Esophagus muscularis mucosa (tissue), 4 donors: Measurements from ENCODE around the gene GANC. TPM values are rescaled to one million over a fixed set of nuclear protein-coding genes. Genes with fewer than 3 reads are reported as not detected.

ENCODE experiments used
- DNase-seq: peaks from one replicate; pipeline ENCODE4 v3.0.0-alpha.2; 2017; ENCODE audit errors: extremely low spot score
- H3K27ac ChIP-seq, 4 donors: fragments of 200-600 bp; sonication (generic); replicated peaks in 1 of 4; 1 replicate in 3 of 4; 2 replicates in 1 of 4; pipeline ENCODE4 v1.5.1; 2016 to 2019; ENCODE audit warnings: mild to moderate bottlenecking in 1 of 4
- H3K27me3 ChIP-seq, 4 donors: fragments of 200-600 bp; sonication (generic); one replicate each; pipeline versions ENCODE4 v1.5.1 to v1.6.0; 2016 to 2019
- H3K36me3 ChIP-seq, 4 donors: fragments of 200-600 bp; sonication (generic); one replicate each; pipeline ENCODE4 v1.5.1; 2016 to 2019
- H3K4me1 ChIP-seq, 4 donors: fragments of 200-600 bp; sonication (generic); one replicate each; pipeline ENCODE4 v1.5.1; 2016 to 2019
- H3K4me3 ChIP-seq, 4 donors: fragments of 200-600 bp; sonication (generic); 1 replicate in 2 of 4; 2 replicates in 2 of 4; pipeline ENCODE4 v1.5.1; 2016 to 2019; ENCODE audit warnings: mild to moderate bottlenecking in 4 of 4, moderate library complexity in 1 of 4
- H3K9me3 ChIP-seq, 4 donors: fragments of 200-600 bp; sonication (generic); 1 replicate in 3 of 4; 2 replicates in 1 of 4; pipeline ENCODE4 v1.5.1; 2016 to 2019
- CTCF ChIP-seq, 3 experiments: fragments of 200-600 bp in 2 of 3; fragments of 450-650 bp in 1 of 3; sonication (generic) in 2 of 3; IDR thresholded peaks; one replicate each; pipeline ENCODE4 v1.5.1; 2017 to 2019; ENCODE audit warnings: antibody characterized with exemption in 3 of 3, mild to moderate bottlenecking in 2 of 3, moderate library complexity in 1 of 3
- EP300 ChIP-seq: sonication (generic); formaldehyde crosslinking; IDR thresholded peaks from one replicate; pipeline ENCODE4 v1.6.1; 2017; ENCODE audit warnings: antibody characterized with exemption
- POLR2A ChIP-seq: fragments of 450-650 bp; IDR thresholded peaks from one replicate; pipeline ENCODE4 v1.6.1; 2017; ENCODE audit warnings: antibody characterized with exemption, moderate library complexity, mild to moderate bottlenecking, low read depth
- POLR2AphosphoS5 ChIP-seq, 2 donors: sonication (generic); formaldehyde crosslinking; IDR thresholded peaks; one replicate each; pipeline ENCODE4 v1.6.1; 2017; ENCODE audit warnings: antibody characterized with exemption in 2 of 2
- WGBS: methylation state at CpG from one replicate; pipeline ENCODE4 v1.1.5; 2018; 5-methylcytosine and 5-hydroxymethylcytosine counted together
- intact Hi-C: fragments of 100-400 bp; cut with DNase I; formaldehyde crosslinking; loops from one replicate; pipeline ENCODE4 v1.15.1; 2023
- total RNA-seq, 4 donors: library from RNA; depleted of rRNA; stranded (reverse); fragments of >200 nt; gene quantifications; one replicate each; pipeline versions ENCODE4 v1.1.0 to v1.2.1, GENCODE V29; 2016

Gene GANC
- total RNA-seq, 4 donors from 2014 or later = 12.2 to 22.7 (median 17.7) TPM

DNA sequence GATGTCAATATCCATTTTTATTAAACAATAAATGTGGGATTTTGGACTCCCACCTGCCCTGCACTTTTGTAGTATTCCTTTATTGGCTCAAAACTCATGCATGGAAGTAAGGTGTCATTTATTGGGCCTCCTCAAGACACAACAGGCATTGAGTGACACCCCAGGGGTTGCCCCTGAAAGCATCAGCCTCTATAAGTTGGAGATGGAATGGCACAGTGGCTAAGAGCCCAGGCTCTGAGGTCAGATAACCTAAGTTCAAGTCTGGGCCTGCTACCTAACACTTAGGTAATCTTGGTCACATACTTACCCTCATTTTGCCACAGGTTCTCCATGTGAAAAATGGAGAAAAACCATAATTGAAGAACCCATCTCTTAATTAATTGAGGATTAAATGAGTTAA is 90.9 kb downstream of the GANC start:
- TF ChIP-seq POLR2AphosphoS5 (IDR thresholded peaks at IDR 0.05) (no peak), CTCF (IDR thresholded peaks at IDR 0.05) (no peak), POLR2A (no peak), EP300 (no peak)
- Histone ChIP-seq H3K4me3 (no peak overlapping the region), H3K27ac (no peak overlapping the region), H3K36me3 (peaks cover 0 to 11% (median 4%) of the 10 kb centered on the region in 4 donors), H3K4me1 (peaks cover 0 to 4% (median 0%) of the 10 kb centered on the region in 4 donors), H3K27me3 (no peaks in the 10 kb centered on the region), H3K9me3 (no peaks in the 10 kb centered on the region)
- DNase-seq = no peak
- intact Hi-C loops = no loop called here

- intact Hi-C loops = no loop called here
- 47% methylated on average over 1 of the region's 1 CpG for WGBS
- no peak for DNase-seq
- H3K27ac ChIP-seq = no peak overlapping the region
- TF ChIP-seq EP300 (no peak), POLR2A (no peak), POLR2AphosphoS5 (IDR thresholded peaks at IDR 0.05) (no peak), CTCF (IDR thresholded peaks at IDR 0.05) (no peak)
- no peak overlapping the region for H3K4me3 ChIP-seq
- H3K27me3 ChIP-seq = no peaks in the 10 kb centered on the region
- no peaks in the 10 kb centered on the region for H3K9me3 ChIP-seq
- H3K36me3 ChIP-seq = peaks cover 0 to 7% (median 4%) of the 10 kb centered on the region in 4 donors
- peaks cover 0 to 4% (median 0%) of the 10 kb centered on the region in 4 donors for H3K4me1 ChIP-seq
These were observed 91.5 kb downstream of the GANC start for GRCh38 chr15:42364529-42364928.

DNA sequence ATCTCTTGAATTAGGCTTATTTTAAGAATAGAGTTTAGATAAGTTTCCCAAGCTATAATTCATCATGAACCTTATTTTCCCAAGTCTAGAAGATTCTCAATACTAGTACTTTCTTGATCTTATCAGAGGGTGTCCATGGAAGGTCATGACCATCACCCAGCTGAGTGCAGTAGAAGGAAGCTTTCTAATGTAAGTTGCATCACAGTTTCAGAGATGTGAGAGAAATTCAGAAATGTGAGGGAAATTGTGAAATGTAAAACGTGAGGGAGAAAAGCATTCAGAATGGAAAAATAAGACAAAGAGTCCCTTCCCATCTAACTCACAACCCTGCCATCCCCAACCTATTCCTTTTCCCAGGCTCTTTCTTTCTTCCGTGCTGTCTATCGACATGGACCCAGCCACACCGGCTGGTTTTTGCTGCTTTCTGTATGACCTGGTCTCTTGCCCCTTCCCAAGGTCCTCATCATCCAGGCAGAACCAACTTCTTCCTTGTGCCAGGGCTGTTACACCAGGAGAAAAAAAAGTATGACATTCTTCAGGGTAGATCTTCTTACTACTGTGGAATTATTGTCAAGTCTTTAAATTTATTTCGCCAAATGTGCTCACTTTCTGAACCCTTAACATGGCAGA is 93.0 kb downstream of the GANC start:
- no peak for DNase-seq
- Histone ChIP-seq H3K4me3 (no peak overlapping the region), H3K36me3 (peaks cover 0 to 3% (median 0%) of the 10 kb centered on the region in 4 donors), H3K27ac (no peak overlapping the region), H3K27me3 (no peaks in the 10 kb centered on the region), H3K9me3 (no peaks in the 10 kb centered on the region), H3K4me1 (peaks cover 0 to 4% (median 0%) of the 10 kb centered on the region in 4 donors)
- TF ChIP-seq CTCF (IDR thresholded peaks at IDR 0.05) (no peak), EP300 (no peak), POLR2AphosphoS5 (IDR thresholded peaks at IDR 0.05) (no peak), POLR2A (no peak)
- intact Hi-C loops = no loop called here
- WGBS = 92% methylated on average over 5 of the region's 5 CpGs

- Histone ChIP-seq H3K27me3 (no peaks in the 10 kb centered on the region), H3K9me3 (no peaks in the 10 kb centered on the region), H3K4me1 (peaks cover 0 to 4% (median 0%) of the 10 kb centered on the region in 4 donors), H3K27ac (no peak overlapping the region), H3K4me3 (no peak overlapping the region), H3K36me3 (peaks cover 0 to 3% (median 0%) of the 10 kb centered on the region in 4 donors)
- WGBS = 42% methylated on average over 4 of the region's 5 CpGs
- intact Hi-C loops = no loop called here
- no peak for DNase-seq
- TF ChIP-seq POLR2AphosphoS5 (IDR thresholded peaks at IDR 0.05) (peak; percentile 8 to 20), POLR2A (no peak), EP300 (no peak), CTCF (IDR thresholded peaks at IDR 0.05) (no peak)
These were observed 94.0 kb downstream of the GANC start for GRCh38 chr15:42367041-42367440.

- 81% methylated on average over 3 of the region's 3 CpGs for WGBS
These were observed 95.1 kb downstream of the GANC start for GRCh38 chr15:42368096-42368495.

More at GRCh38 chr15:42368096-42368495, 95.1 kb downstream of the GANC start:
- TF ChIP-seq EP300 (no peak), CTCF (IDR thresholded peaks at IDR 0.05) (no peak), POLR2A (no peak), POLR2AphosphoS5 (IDR thresholded peaks at IDR 0.05) (no peak)
- no peak for DNase-seq
- Histone ChIP-seq H3K36me3 (no peaks in the 10 kb centered on the region), H3K4me1 (peaks cover 0 to 4% (median 0%) of the 10 kb centered on the region in 4 donors), H3K27me3 (no peaks in the 10 kb centered on the region), H3K27ac (no peak overlapping the region), H3K9me3 (no peaks in the 10 kb centered on the region), H3K4me3 (no peak overlapping the region)
- intact Hi-C loops = no loop called here
